Astrocyte of the cerebellum (primary cell): ENCODE results near the gene C2CD3.
A peak's percentile ranks its signal among the peaks of the same experiment; 100 is the strongest.

ENCODE experiments used
- DNase-seq: peaks from one replicate; pipeline ENCODE4 v3.0.0-alpha.2; 2011; ENCODE audit warnings: low read depth
- H3K4me3 ChIP-seq: 2 replicates; pipeline ENCODE4 v1.5.1; 2011; ENCODE audit warnings: mild to moderate bottlenecking, low read depth, low read length, moderate library complexity
- CTCF ChIP-seq: IDR thresholded peaks from 2 replicates; pipeline ENCODE4 v1.5.1; 2012; ENCODE audit warnings: low read length, low read depth, moderate library complexity, mild to moderate bottlenecking; ENCODE audit errors: missing control alignments
- in situ Hi-C: cut with HindIII; loops from 2 replicates; pipeline ENCODE4 v1.10.0; 2017; ENCODE audit warnings: low sequenced_read_pairs

The C2CD3 gene

GRCh38 chr11:74182635-74183034, 11.8 kb upstream of the C2CD3 start:
- no peak overlapping the region for H3K4me3 ChIP-seq
- DNase-seq = no peak
- TF ChIP-seq CTCF = no peak
- in situ Hi-C loops = no loop called here

GRCh38 chr11:74179234-74180052, 8.6 kb upstream of the C2CD3 start:
- in situ Hi-C loops = no loop called here
- H3K4me3 ChIP-seq = no peak overlapping the region
- TF ChIP-seq CTCF = no peak
- DNase-seq = no peak

- TF ChIP-seq CTCF = no peak
- in situ Hi-C loops = no loop called here
- no peak overlapping the region for H3K4me3 ChIP-seq
- DNase-seq = no peak
Observed at GRCh38 chr11:74175920-74176319, 5.1 kb upstream of the C2CD3 start.

- peak overlapping the region; percentile 88 for H3K4me3 ChIP-seq
- TF ChIP-seq CTCF = no peak
- in situ Hi-C loops = loop anchor here (5.0 kb wide), 1 partner anchor 100 kb away; no protein-coding TSS in a partner anchor
- DNase-seq = no peak
Observed at GRCh38 chr11:74171997-74172396, 1.2 kb upstream of the C2CD3 start.

GRCh38 chr11:74171630-74171968, 797 bp upstream of the C2CD3 start:
- in situ Hi-C loops = loop anchor here (5.0 kb wide), 1 partner anchor 99 kb away; no protein-coding TSS in a partner anchor
- no peak for TF ChIP-seq CTCF
- DNase-seq = no peak
- H3K4me3 ChIP-seq = peak overlapping the region; percentile 88

- no peak for DNase-seq
- in situ Hi-C loops = loop anchor here (5.0 kb wide), 1 partner anchor 98 kb away; no protein-coding TSS in a partner anchor
- peak overlapping the region; percentile 88 for H3K4me3 ChIP-seq
- TF ChIP-seq CTCF = no peak
Observed at GRCh38 chr11:74169738-74170458, 904 bp downstream of the C2CD3 start.
